PFSK-1 (cell line): ENCODE measurements around the gene SAPCD2.

ENCODE experiments used
- FOXP2 ChIP-seq: optimal IDR thresholded peaks from 2 replicates; pipeline ENCODE3; 2011; ENCODE audit warnings: borderline replicate concordance, control low read depth, inconsistent platforms; ENCODE audit not compliant: insufficient read depth; ENCODE audit errors: extremely low read length, extremely low read depth
- POLR2AphosphoS5 ChIP-seq: IDR thresholded peaks from 2 replicates; pipeline ENCODE4 v1.6.1; 2012; ENCODE audit warnings: low read depth, mild to moderate bottlenecking, control low read depth, low read length, moderate library complexity
- SIN3A ChIP-seq: IDR thresholded peaks from 2 replicates; pipeline ENCODE4 v1.6.1; 2012; ENCODE audit warnings: mild to moderate bottlenecking, low read length, moderate library complexity, borderline replicate concordance; ENCODE audit not compliant: insufficient read depth
- TAF1 ChIP-seq: IDR thresholded peaks from 2 replicates; pipeline ENCODE4 v1.6.1; 2012; ENCODE audit warnings: low read length, control low read depth, borderline replicate concordance; ENCODE audit not compliant: insufficient read depth
- TF ChIP-seq, protein P1 (sequence below), 2 experiments: IDR thresholded peaks; 2 replicates each; pipeline versions ENCODE4 v1.6.1 to v1.8.0; 2011 to 2012; ENCODE audit warnings: low read depth in 2 of 2, low read length in 2 of 2, control low read depth in 1 of 2, inconsistent platforms in 1 of 2, mild to moderate bottlenecking in 1 of 2, moderate library complexity in 1 of 2; ENCODE audit not compliant: insufficient read depth in 1 of 2

SAPCD2 gene

DNA sequence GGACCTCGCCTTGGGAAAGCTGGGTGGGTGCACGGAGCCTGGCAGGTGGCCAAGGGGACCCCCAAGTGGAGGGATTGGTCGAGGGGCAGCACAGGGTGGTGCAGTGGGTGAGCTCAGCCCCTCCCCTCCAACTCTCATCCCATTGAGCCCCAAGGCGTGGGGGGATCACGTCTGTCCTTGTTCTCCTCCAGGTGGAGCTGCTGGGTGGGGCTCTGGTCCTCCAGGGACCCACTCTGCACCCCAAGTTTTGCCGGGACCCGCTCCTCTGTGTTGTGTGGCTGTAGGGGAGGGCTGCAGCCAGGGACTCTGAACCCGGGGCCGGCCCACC lies 34.9 kb downstream of the SAPCD2 start:
- TF ChIP-seq, protein P1, sequence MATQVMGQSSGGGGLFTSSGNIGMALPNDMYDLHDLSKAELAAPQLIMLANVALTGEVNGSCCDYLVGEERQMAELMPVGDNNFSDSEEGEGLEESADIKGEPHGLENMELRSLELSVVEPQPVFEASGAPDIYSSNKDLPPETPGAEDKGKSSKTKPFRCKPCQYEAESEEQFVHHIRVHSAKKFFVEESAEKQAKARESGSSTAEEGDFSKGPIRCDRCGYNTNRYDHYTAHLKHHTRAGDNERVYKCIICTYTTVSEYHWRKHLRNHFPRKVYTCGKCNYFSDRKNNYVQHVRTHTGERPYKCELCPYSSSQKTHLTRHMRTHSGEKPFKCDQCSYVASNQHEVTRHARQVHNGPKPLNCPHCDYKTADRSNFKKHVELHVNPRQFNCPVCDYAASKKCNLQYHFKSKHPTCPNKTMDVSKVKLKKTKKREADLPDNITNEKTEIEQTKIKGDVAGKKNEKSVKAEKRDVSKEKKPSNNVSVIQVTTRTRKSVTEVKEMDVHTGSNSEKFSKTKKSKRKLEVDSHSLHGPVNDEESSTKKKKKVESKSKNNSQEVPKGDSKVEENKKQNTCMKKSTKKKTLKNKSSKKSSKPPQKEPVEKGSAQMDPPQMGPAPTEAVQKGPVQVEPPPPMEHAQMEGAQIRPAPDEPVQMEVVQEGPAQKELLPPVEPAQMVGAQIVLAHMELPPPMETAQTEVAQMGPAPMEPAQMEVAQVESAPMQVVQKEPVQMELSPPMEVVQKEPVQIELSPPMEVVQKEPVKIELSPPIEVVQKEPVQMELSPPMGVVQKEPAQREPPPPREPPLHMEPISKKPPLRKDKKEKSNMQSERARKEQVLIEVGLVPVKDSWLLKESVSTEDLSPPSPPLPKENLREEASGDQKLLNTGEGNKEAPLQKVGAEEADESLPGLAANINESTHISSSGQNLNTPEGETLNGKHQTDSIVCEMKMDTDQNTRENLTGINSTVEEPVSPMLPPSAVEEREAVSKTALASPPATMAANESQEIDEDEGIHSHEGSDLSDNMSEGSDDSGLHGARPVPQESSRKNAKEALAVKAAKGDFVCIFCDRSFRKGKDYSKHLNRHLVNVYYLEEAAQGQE (IDR thresholded peaks at IDR 0.05; ENCODE audit: insufficient read depth in 1 of 2, low read depth in 2 of 2, low read length in 2 of 2), result no peak
- 0 out of 2 replicates have a peak, but pooled peaks have one; percentile 19 for TF ChIP-seq POLR2AphosphoS5

GRCh38 chr9:137034709-137035506 lies 35.4 kb downstream of the SAPCD2 start:
- TF ChIP-seq, protein P1 (IDR thresholded peaks at IDR 0.05; ENCODE audit: insufficient read depth in 1 of 2, low read depth in 2 of 2, low read length in 2 of 2), result no peak
- no peak for TF ChIP-seq POLR2AphosphoS5
- TF ChIP-seq FOXP2, result no peak
- no peak for TF ChIP-seq TAF1
- no peak for TF ChIP-seq SIN3A

DNA sequence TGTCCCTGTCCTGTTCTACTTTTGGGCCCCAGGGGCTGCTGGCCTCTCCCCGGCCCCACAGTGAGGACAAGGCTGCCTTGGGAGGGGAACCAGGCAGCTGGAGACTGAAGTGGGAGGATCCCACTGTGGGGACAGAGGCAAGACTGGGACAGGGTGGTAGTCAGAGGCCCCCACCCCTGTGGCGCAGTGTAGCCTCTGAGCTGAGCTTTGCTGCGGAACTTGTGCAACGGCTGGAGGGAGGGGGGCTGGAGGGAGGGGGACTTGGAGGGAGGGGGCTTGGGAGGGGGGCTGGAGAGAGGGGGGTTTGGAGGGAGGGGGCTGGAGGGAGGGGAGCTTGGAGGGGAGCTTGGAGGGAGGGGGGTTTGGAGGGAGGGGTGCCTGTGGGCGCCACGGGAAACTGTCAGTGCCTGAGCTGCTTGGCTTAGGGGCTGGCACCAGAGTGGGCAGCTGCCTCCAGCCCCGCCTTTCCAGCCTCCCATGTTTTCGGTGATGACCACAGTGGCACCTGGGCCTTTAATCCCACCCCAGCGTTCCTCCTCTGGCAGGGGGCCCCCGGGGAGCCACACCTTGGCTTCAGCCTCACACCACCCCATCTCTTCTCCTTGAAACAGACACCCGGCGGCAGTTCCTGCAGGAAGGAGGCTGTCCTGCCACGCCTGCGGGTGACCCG lies 36.2 kb downstream of the SAPCD2 start:
- no peak for TF ChIP-seq POLR2AphosphoS5
- TF ChIP-seq, protein P1 (IDR thresholded peaks at IDR 0.05; ENCODE audit: insufficient read depth in 1 of 2, low read depth in 2 of 2, low read length in 2 of 2), result no peak
- TF ChIP-seq SIN3A, result no peak
- TF ChIP-seq TAF1, result no peak
- no peak for TF ChIP-seq FOXP2

DNA sequence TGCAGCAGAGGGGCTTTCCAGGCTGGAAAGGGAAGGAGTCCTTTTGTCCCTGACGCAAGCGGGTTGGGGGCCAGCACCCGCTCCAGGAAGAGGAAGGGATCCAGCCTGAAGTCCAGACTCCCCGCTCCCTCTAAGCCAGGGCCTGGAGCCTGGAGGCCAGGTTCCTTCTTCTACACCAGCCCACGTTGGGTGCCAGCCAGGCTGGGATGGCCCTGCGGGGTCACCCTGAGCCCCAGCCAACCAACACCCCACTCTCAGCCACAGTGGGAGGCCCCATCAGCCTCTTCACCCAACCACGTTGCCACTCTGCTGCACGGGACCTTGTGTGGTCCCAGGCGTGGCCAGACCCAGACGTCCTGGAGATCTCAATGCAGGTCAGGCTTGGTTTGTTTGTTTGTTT lies 37.5 kb downstream of the SAPCD2 start:
- TF ChIP-seq FOXP2 (no peak), TAF1 (no peak), SIN3A (no peak), POLR2AphosphoS5 (no peak)
- TF ChIP-seq, protein P1 (IDR thresholded peaks at IDR 0.05; ENCODE audit: insufficient read depth in 1 of 2, low read depth in 2 of 2, low read length in 2 of 2), result no peak
